KOPT-K1 (cell line): ENCODE measurements around the gene LTF.

Experiments used
- H3K27ac ChIP-seq: fragments of 200-600 bp; sonication (generic); 2 replicates; pipeline ENCODE4 v1.5.1; 2016; ENCODE audit warnings: antibody characterized with exemption, mild to moderate bottlenecking, low read depth, low read length; ENCODE audit not compliant: poor library complexity, severe bottlenecking
- H3K36me3 ChIP-seq: fragments of 200-600 bp; sonication (generic); 2 replicates; pipeline ENCODE4 v1.5.1; 2017; ENCODE audit warnings: antibody characterized with exemption, mild to moderate bottlenecking, low read length, moderate library complexity; ENCODE audit not compliant: insufficient read depth
- H3K9me3 ChIP-seq: fragments of 200-600 bp; sonication (generic); 2 replicates; pipeline ENCODE4 v1.5.1; 2017; ENCODE audit warnings: antibody characterized with exemption, low read length, mild to moderate bottlenecking; ENCODE audit not compliant: insufficient read depth, poor library complexity, severe bottlenecking

The LTF gene

DNA sequence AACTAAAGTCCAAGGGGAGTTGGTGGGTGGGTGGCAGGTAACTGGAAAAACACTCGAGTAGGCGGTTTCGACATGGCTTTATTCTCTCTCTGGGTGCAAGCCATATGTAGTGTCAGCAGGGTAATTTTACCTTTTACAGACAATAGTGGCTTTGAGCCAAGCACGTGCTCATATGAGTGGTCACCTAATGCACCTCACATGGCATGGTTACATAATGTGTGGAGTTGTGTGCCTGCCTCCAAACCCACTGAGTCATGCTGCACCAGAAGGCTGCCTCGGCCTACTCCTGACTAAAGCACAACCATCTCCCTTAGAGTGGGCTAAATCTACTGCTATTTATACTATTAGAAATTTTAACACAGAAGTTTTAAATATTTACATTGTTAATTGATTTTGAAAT is 41.1 kb downstream of the LTF start:
- no peaks in the 10 kb centered on the region for H3K9me3 ChIP-seq
- no peaks in the 10 kb centered on the region for H3K36me3 ChIP-seq
- no peak overlapping the region for H3K27ac ChIP-seq

DNA sequence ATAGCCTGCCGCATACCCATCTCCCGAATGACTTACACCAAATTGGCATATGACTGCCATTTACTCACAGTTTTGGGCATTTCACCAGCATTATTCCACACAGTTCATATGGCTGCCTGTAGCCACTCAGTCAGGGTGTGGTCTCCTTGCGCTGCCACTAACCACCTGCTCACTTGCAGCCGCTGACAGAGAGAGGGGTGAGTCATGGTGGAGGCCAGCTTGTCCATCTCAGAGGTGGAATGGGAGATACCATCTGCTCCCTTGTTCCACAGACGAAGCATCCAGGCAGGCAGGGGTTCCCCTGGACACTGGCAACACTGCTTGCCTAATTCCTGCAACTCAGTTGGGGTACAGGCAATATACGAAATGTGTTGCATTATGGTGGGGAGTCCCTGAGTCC is 42.1 kb downstream of the LTF start:
- H3K9me3 ChIP-seq = no peaks in the 10 kb centered on the region
- no peak overlapping the region for H3K27ac ChIP-seq
- no peaks in the 10 kb centered on the region for H3K36me3 ChIP-seq

DNA sequence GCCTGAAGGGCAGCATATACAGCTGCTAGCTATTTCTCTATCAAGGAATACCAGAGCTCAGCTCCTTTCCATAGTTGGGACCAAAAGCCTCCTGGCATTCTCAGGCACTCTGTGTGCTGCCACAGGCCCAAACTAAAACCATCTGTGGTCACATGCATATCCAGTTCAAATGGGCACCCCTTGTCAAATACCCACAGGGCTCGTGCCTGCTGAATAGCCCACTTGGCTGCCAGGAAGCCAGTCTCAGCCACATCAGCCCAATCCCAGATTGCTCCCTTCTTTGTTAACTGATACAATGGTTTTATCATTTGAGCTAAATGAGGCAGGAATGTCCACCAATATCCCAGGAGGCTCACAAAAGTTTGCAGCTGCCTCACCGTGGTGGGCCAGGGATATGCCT is 43.8 kb downstream of the LTF start:
- Histone ChIP-seq H3K36me3 (no peaks in the 10 kb centered on the region), H3K27ac (no peak overlapping the region), H3K9me3 (no peaks in the 10 kb centered on the region)

DNA sequence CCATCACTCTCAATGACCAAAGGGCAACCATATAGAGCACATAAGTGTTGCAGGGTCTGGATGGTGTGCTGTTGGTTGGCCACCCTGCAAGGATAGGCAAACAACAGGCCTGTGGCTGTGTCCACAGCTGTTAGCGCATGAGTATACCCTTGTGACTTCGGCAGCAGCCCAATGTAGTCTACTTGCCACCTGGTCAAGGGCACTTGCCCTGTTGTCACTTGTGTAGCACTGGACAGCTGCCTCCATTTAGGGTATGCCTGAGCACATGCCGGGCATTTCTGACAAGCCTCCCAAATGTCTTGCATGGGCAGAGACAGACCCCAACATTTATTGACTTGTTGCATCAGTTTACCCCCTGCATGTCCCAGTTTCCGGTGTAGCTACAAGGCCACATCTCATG is 44.9 kb downstream of the LTF start:
- no peak overlapping the region for H3K27ac ChIP-seq
- H3K36me3 ChIP-seq = no peaks in the 10 kb centered on the region
- H3K9me3 ChIP-seq = no peaks in the 10 kb centered on the region

DNA sequence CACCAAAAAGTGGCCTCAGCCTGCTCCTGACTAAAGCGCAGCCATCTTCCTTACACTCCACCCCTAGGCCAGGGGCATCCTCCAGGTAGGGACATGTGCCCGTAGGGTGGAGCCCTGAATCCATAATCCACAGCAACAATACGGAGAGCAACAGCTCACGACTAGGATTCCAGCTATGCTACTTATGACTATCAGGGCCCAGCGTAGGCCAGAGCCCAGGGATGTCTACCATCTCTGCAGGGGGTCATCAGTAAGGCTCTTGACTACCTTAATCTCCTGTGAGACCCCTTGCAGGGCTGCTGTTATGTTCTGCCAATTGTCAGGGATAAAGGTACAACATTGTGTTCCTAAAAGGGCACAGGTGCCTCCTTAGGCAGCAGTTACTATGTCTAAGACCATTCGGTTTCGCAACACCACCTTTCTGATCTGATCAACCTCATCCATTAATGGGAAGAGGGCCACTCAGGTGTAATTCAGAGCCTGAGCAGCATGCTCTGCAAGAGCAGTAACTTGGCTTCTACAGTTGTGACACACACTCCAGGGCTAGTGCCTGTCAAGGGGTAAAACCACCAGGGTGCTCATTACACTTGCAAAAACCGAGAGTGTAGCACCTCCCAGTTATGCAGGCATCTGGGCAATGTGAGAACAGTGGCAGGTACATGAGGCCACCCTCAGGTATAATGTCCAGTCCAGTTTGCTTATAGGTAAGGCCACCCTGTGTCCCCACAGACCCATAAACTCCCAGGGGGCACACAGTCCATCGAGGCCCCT is 46.7 kb downstream of the LTF start:
- Histone ChIP-seq H3K36me3 (no peaks in the 10 kb centered on the region), H3K9me3 (no peaks in the 10 kb centered on the region), H3K27ac (no peak overlapping the region)

DNA sequence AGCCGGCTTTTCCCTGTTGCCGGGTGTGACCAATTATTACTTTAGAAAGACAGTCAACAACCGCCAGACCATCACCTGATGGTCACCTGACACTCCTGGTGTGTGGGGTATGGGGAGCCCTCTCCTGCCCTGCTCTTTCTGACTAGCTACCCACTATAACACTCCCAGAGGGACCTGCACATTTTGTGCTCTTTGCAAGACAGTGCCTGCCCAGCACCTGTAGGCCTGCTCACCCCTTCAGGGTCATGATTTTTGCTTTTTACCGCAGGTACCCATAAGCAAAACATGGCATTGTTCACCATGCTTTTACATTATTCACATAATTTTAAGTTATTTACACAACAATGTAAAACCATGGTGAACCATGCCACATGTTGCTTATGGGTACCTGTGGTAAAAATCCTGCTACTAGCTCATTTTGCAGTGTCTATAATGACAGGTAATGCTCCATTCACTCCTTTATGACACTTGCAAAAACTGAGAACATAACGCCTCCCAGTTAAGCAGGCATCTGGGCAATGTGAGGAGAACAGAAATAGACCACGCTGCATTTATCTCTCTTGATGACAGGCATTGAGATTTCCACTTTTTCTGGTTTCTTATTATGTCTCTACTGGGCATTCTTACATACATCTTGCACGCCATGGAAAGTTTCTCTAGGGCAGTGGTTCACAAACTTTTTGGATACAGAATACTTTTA is 47.7 kb downstream of the LTF start:
- Histone ChIP-seq H3K27ac (no peak overlapping the region), H3K9me3 (no peaks in the 10 kb centered on the region), H3K36me3 (no peaks in the 10 kb centered on the region)

DNA sequence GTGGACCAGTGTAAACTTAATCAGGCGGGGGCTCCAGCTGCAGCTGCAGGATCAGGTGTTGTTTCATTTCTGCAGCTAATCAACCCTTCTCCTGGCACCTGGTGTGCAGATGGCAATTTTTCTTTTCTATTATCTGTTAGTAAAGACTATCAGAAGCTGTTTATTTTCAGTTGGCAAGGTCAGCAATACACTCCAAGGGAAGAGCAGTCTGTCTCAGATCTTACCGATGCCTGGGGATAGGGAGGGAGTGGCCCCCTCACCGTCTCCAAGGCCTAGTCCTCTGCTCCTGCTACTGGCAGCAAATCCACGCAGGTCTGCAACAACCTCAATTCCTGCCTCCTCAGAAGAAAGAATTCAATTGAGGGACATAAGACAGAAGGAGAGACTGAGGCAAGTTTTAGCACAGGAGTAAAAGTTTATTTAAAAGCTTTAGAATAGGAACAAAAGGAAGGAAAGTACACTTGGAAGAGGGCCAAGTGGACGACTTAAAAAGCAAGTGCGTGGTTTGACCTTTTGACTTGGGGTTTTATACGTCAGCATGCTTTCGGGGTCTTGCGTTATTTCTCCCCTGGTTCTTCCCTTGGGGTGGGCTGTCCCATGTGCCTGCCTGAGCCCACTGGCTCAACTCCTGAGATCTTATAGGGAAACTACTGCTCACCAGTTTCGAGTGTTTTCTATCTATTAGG is 48.4 kb downstream of the LTF start:
- H3K27ac ChIP-seq = no peak overlapping the region
- H3K36me3 ChIP-seq = no peaks in the 10 kb centered on the region

DNA sequence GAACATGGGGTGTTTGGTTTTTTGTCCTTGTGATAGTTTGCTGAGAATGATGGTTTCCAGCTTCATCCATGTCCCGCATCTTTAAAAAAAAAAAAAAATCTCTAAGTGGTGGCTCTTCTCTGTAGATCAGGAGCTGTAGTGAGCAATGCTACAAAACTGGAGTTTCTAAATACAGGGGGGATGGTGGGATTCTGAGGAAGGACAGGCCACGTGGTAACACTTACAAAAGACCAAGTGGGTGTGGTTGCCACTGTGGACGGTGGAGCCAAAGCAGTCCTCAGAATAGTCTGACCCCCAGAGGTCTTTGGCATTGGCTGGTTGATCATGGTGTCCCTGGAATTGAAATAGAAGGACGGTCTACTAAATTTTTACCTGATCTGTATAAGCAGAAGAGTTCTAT is 50.0 kb downstream of the LTF start:
- Histone ChIP-seq H3K27ac (no peak overlapping the region), H3K36me3 (no peaks in the 10 kb centered on the region)

More for the DNA sequence above, 48.4 kb downstream of the LTF start:
- no peaks in the 10 kb centered on the region for H3K9me3 ChIP-seq

DNA sequence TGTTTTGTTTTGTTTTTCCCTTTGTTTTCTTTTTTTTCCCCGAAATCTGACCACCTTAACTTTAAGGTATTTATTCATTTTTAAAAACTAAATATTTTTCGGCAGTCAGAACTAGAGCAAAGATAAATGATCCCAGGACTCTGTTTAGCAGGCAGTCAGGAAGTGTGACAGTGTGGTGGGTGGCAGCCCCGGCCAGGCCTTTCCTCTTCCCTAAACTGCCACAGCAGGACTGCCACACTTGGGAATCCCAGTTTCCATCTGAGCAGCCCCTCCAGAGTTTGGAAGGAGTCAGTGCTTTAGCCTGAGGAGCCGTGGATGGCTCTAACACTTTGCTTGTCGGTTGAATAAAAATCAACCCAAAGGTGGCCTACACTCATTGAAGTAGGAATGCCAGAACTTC is 50.8 kb downstream of the LTF start:
- Histone ChIP-seq H3K9me3 (no peaks in the 10 kb centered on the region), H3K27ac (no peak overlapping the region), H3K36me3 (peaks cover 2% of the 10 kb centered on the region; the same call in 1 of the 2 replicates)

More for the DNA sequence above, 50.0 kb downstream of the LTF start:
- H3K9me3 ChIP-seq = no peaks in the 10 kb centered on the region

DNA sequence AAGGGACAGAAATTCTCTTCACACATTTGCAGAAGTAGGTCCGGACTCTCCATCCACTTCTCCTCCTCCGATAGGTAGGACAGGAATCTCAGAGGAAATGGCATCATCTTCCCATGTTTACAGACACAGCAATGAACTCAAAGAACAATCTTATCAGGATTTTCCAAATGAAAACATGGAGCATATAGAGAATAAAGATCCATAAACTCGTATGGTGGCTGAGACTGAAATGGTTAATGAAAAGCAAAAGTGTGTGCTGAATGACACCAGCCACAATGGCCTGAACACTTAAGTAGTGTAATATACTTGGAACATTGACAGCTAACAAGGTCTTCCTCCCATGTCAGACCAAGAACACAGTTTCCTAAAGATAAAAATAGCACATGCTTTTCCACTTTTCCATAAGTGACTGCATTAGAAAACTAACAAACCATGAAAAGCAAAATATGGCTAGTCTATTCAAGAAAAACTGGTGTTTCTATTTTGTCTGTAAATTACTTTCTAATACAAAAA is 51.9 kb downstream of the LTF start:
- Histone ChIP-seq H3K27ac (no peak overlapping the region), H3K9me3 (no peaks in the 10 kb centered on the region), H3K36me3 (peaks cover 7% of the 10 kb centered on the region; the same call in 1 of the 2 replicates)

DNA sequence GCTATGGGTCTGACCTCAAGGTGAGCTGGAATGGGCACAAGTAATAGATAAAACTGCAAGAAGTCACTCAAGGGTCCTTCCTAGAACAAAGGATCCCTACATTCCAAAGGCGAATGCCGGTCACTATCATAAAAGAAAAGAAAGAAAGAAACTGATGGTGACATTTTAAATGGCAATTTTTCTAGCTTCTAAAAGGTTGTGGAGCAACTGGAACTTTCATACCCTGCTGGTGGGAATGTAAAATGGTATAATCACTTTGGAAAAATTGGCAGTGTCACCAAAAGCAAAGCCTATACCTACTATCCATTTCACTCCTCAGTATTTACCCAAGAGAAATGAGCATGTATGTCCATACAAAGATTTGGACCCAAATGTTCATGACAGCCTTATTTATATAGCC is 53.4 kb downstream of the LTF start:
- H3K36me3 ChIP-seq = peaks cover 7% of the 10 kb centered on the region; the same call in 1 of the 2 replicates
- H3K27ac ChIP-seq = no peak overlapping the region
- H3K9me3 ChIP-seq = no peaks in the 10 kb centered on the region

DNA sequence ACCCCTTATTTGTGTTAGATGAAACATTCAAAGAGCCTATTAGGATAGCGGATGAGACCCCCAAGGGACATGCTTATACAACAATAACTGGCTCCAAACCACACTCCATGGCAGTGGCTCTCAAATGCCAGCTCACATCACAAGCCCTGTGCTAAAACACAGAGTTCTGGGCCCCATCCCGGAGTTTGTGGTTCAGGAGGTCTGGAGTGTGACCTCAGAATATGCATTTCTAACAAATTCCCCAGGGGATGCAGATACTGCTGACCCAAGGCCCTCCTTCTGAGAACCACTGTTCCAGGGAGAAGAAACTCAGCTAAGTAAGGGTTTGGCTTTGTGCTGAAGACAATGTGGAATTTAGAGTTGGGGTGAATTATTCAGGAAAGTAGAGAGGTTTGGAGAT is 54.0 kb downstream of the LTF start:
- H3K27ac ChIP-seq = no peak overlapping the region
- peaks cover 7% of the 10 kb centered on the region; the same call in 1 of the 2 replicates for H3K36me3 ChIP-seq
- H3K9me3 ChIP-seq = no peaks in the 10 kb centered on the region

DNA sequence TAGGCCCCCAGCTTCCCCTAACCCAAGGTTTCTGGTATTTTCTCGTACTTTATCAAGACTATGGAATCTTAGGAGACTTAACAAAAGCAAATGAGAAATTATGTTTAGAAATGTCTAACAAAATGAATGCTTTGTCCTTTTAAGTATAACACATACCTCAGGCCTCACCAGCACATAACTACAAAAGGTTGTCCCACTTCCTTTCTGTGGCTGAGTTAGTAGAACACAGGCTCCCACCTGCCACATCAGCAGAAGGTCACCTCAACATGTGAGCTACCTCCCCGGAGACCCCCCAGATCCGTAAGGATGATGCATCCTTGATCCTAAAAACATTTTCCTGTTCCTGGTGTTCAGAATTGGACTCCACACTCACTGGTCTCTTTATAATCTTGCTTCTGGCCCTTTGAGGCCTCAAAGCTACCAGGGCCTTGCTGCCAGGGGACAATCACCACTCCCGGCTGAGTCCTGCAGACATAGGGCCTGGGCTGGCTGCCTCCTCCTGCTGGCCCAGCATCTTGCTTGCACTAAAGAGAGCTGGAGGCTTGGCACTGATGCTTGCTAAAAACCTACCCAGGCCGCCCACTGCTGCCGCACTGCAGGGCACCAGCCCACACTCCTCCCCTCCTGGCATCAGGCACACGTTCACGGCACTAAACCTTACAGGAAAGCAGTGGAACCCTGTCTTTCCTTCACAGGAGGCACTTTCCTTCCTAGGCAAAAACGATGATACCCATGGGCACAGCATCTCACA is 54.8 kb downstream of the LTF start:
- Histone ChIP-seq H3K27ac (peak overlapping the region; percentile 84), H3K36me3 (peaks cover 7% of the 10 kb centered on the region; the same call in 1 of the 2 replicates), H3K9me3 (no peaks in the 10 kb centered on the region)

DNA sequence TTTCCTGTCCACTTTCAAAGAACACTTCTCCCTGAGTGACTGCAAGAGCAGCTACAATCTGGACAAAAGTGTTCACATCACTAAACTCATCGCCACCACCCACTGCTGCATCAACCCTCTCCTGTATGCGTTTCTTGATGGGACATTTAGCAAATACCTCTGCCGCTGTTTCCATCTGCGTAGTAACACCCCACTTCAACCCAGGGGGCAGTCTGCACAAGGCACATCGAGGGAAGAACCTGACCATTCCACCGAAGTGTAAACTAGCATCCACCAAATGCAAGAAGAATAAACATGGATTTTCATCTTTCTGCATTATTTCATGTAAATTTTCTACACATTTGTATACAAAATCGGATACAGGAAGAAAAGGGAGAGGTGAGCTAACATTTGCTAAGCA is 55.9 kb downstream of the LTF start:
- Histone ChIP-seq H3K27ac (peak overlapping the region; percentile 84), H3K9me3 (no peaks in the 10 kb centered on the region), H3K36me3 (peaks cover 7% of the 10 kb centered on the region; the same call in 1 of the 2 replicates)
